H1 (cell line): ENCODE data around the gene FYB2. TPM values are rescaled to one million over a fixed set of nuclear protein-coding genes. Genes with fewer than 3 reads are reported as not detected.

ENCODE experiments used
- CTCF ChIA-PET: fragments of 300-600 bp; sonication (Branson Sonifier 250); formaldehyde crosslinking; loops from one replicate; lab custom pipeline; 2021; ENCODE audit not compliant: partially characterized antibody; lab: Charles Lee
- POLR2A ChIA-PET: fragments of 300-600 bp; sonication (Branson Sonifier 250); formaldehyde crosslinking; loops from one replicate; lab custom pipeline; 2021; ENCODE audit warnings: inconsistent platforms; ENCODE audit not compliant: partially characterized antibody; lab: Charles Lee
- DNase-seq, 2 experiments: peaks; one replicate each; pipeline versions ENCODE4 v3.0.0 to v3.0.0-alpha.2; 2010 to 2022; ENCODE audit warnings: low spot score in 2 of 2, low read depth in 1 of 2, mixed read lengths in 1 of 2
- FAIRE-seq: peaks from 2 replicates; lab custom pipeline; 2011; peaks lifted over from hg19 to GRCh38; lab: Jason Lieb, UNC
- H2AFZ ChIP-seq: 2 replicates; pipeline ENCODE4 v1.8.1; 2012; ENCODE audit warnings: low read length, inconsistent platforms
- H2AK5ac ChIP-seq: 2 replicates; pipeline ENCODE4 v1.6.1; 2013; ENCODE audit warnings: low read depth, low read length
- H2BK120ac ChIP-seq: replicated peaks from 2 replicates; pipeline ENCODE3; 2013; ENCODE audit warnings: low read depth, low read length, inconsistent platforms
- H2BK12ac ChIP-seq: 2 replicates; pipeline ENCODE4 v1.6.1; 2013; ENCODE audit warnings: low read depth, low read length
- H2BK15ac ChIP-seq: 2 replicates; pipeline ENCODE4 v1.6.1; 2013; ENCODE audit warnings: low read length
- H2BK20ac ChIP-seq: 2 replicates; pipeline ENCODE4 v1.6.1; 2013; ENCODE audit warnings: low read length
- H2BK5ac ChIP-seq: 2 replicates; pipeline ENCODE4 v1.6.1; 2013; ENCODE audit warnings: low read depth, low read length
- H3K14ac ChIP-seq: 2 replicates; pipeline ENCODE4 v1.6.1; 2013; ENCODE audit warnings: inconsistent platforms; ENCODE audit not compliant: insufficient read length
- H3K18ac ChIP-seq: 2 replicates; pipeline ENCODE4 v1.6.1; 2013; ENCODE audit warnings: low read length; ENCODE audit errors: extremely low read depth
- H3K23ac ChIP-seq: 2 replicates; pipeline ENCODE4 v1.6.1; 2013; ENCODE audit warnings: inconsistent platforms; ENCODE audit not compliant: insufficient read length
- H3K23me2 ChIP-seq: 2 replicates; pipeline ENCODE4 v1.6.1; 2013; ENCODE audit warnings: low read depth, low read length
- H3K27ac ChIP-seq: 2 replicates; pipeline ENCODE4 v1.6.1; 2011; ENCODE audit warnings: low read depth, low read length, inconsistent platforms
- H3K27me3 ChIP-seq, 4 experiments: replicated peaks in 1 of 4; 1 replicate in 1 of 4; 2 replicates in 3 of 4; pipeline versions ENCODE4 v1.6.1 to v1.8.1; 2011 to 2013; ENCODE audit warnings: low read length in 3 of 4, mild to moderate bottlenecking in 3 of 4, inconsistent platforms in 2 of 4, mixed read lengths in 2 of 4, moderate library complexity in 1 of 4; ENCODE audit not compliant: control insufficient read depth in 3 of 4, insufficient read depth in 3 of 4; ENCODE audit errors: extremely low read depth in 1 of 4
- H3K36me3 ChIP-seq, 4 experiments: 2 replicates each; pipeline versions ENCODE4 v1.6.1 to v1.8.1; 2011 to 2013; ENCODE audit warnings: mild to moderate bottlenecking in 4 of 4, low read length in 3 of 4, moderate library complexity in 2 of 4, control low read depth in 1 of 4, inconsistent platforms in 1 of 4; ENCODE audit not compliant: insufficient read depth in 4 of 4, control insufficient read depth in 2 of 4
- H3K4ac ChIP-seq: replicated peaks from 2 replicates; pipeline ENCODE3; 2013; ENCODE audit warnings: low read length, low read depth, mixed read lengths, inconsistent platforms; ENCODE audit not compliant: insufficient read length
- H3K4me1 ChIP-seq, 4 experiments: replicated peaks in 1 of 4; 1 replicate in 1 of 4; 2 replicates in 3 of 4; pipeline versions ENCODE4 v1.6.1 to v1.8.1; 2011 to 2013; ENCODE audit warnings: low read length in 3 of 4, inconsistent platforms in 2 of 4, mixed read lengths in 1 of 4; ENCODE audit not compliant: insufficient read depth in 4 of 4, control insufficient read depth in 3 of 4
- H3K4me2 ChIP-seq, 2 experiments: 2 replicates each; pipeline versions ENCODE4 v1.6.1 to v1.8.1; 2011 to 2013; ENCODE audit warnings: low read depth in 2 of 2, low read length in 2 of 2, control low read depth in 1 of 2, inconsistent platforms in 1 of 2, mild to moderate bottlenecking in 1 of 2; ENCODE audit not compliant: insufficient read depth in 1 of 2
- H3K4me3 ChIP-seq, 4 experiments: fragments of 200-600, 300-600 bp in 1 of 4; sonication (generic), shearing (Covaris generic), sonication (Bioruptor Twin) in 1 of 4; 2 replicates each; pipeline versions ENCODE4 v1.5.1 to v1.8.1; 2011 to 2016; ENCODE audit warnings: low read length in 4 of 4, low read depth in 3 of 4, control low read depth in 2 of 4, inconsistent platforms in 2 of 4, mild to moderate bottlenecking in 2 of 4, mixed read lengths in 1 of 4, moderate library complexity in 1 of 4; ENCODE audit not compliant: insufficient read depth in 2 of 4; ENCODE audit errors: extremely low read depth in 1 of 4
- H3K56ac ChIP-seq: replicated peaks from 2 replicates; pipeline ENCODE3; 2013; ENCODE audit warnings: low read depth, mild to moderate bottlenecking, mixed read lengths, low read length, inconsistent platforms; ENCODE audit not compliant: insufficient read length
- H3K79me1 ChIP-seq: 2 replicates; pipeline ENCODE4 v1.6.1; 2013; ENCODE audit warnings: low read depth, low read length, control low read depth
- H3K79me2 ChIP-seq, 2 experiments: 2 replicates each; pipeline versions ENCODE4 v1.6.1 to v1.8.1; 2012 to 2013; ENCODE audit warnings: low read length in 2 of 2, mild to moderate bottlenecking in 2 of 2, inconsistent platforms in 1 of 2; ENCODE audit not compliant: insufficient read depth in 2 of 2, control insufficient read depth in 1 of 2
- H3K9ac ChIP-seq, 4 experiments: replicated peaks in 1 of 4; 1 replicate in 1 of 4; 2 replicates in 3 of 4; pipeline versions ENCODE4 v1.6.1 to v1.8.1; 2011 to 2013; ENCODE audit warnings: low read depth in 3 of 4, low read length in 3 of 4, control low read depth in 2 of 4, mild to moderate bottlenecking in 2 of 4, moderate library complexity in 2 of 4, inconsistent platforms in 1 of 4; ENCODE audit errors: extremely low read depth in 1 of 4
- H3K9me3 ChIP-seq, 2 experiments: 2 replicates each; pipeline versions ENCODE4 v1.6.1 to v1.8.1; 2012 to 2013; ENCODE audit warnings: mild to moderate bottlenecking in 2 of 2, moderate library complexity in 2 of 2, control low read depth in 1 of 2, inconsistent platforms in 1 of 2, low read depth in 1 of 2, low read length in 1 of 2, mixed read lengths in 1 of 2; ENCODE audit not compliant: insufficient read depth in 2 of 2
- H4K20me1 ChIP-seq, 2 experiments: replicated peaks in 1 of 2; 2 replicates each; pipeline versions ENCODE3 to v1.8.1; 2011 to 2013; ENCODE audit warnings: inconsistent platforms in 2 of 2, low read length in 2 of 2, mild to moderate bottlenecking in 1 of 2; ENCODE audit not compliant: insufficient read depth in 2 of 2, control insufficient read depth in 1 of 2
- H4K5ac ChIP-seq: 2 replicates; pipeline ENCODE4 v1.6.1; 2013; ENCODE audit warnings: low read length, low read depth, mixed read lengths, inconsistent platforms; ENCODE audit not compliant: insufficient read length
- H4K8ac ChIP-seq: 2 replicates; pipeline ENCODE4 v1.8.0; 2013; ENCODE audit warnings: mild to moderate bottlenecking, moderate library complexity, low read length, inconsistent platforms; ENCODE audit not compliant: insufficient read depth; ENCODE audit errors: extremely low read depth
- H4K91ac ChIP-seq: replicated peaks from 2 replicates; pipeline ENCODE3; 2013; ENCODE audit warnings: low read length, mixed read lengths, inconsistent platforms; ENCODE audit not compliant: insufficient read length
- CEBPB ChIP-seq: IDR thresholded peaks from 2 replicates; pipeline ENCODE4 v1.6.1; 2012; ENCODE audit warnings: low read depth, low read length
- JUN ChIP-seq: IDR thresholded peaks from 2 replicates; pipeline ENCODE4 v1.6.1; 2011; ENCODE audit warnings: low read depth, mild to moderate bottlenecking, improper control_type of control experiment, low read length
- TBP ChIP-seq: IDR thresholded peaks from 2 replicates; pipeline ENCODE4 v1.6.1; 2011; ENCODE audit warnings: low read depth, low read length, improper control_type of control experiment
- WGBS, 2 experiments: shearing (Covaris generic) in 1 of 2; methylation state at CpG; one replicate each; pipeline versions ENCODE4 v1.1.6 to v1.1.7; 2013 to 2015; ENCODE audit warnings: low lambda C conversion rate in 2 of 2, mixed read lengths in 2 of 2, inconsistent platforms in 1 of 2, low coverage in 1 of 2, missing lambda C conversion rate in 1 of 2; ENCODE audit not compliant: insufficient replicate concordance in 2 of 2, insufficient coverage in 1 of 2, insufficient read length in 1 of 2; ENCODE audit errors: extremely low coverage in 1 of 2, missing lambda C conversion rate in 1 of 2; 5-methylcytosine and 5-hydroxymethylcytosine counted together
- polyA plus RNA-seq, 7 experiments: library from polyadenylated mRNA; depleted of rRNA in 3 of 7; stranded (reverse) in 5 of 7; unstranded in 2 of 7; fragments of >200 nt in 5 of 7; fragments of 200-250 nt in 2 of 7; gene quantifications; 1 replicate in 5 of 7; 2 replicates in 1 of 7; 4 replicates in 1 of 7; pipeline versions ENCODE4 v1.2.1 to v1.2.3, GENCODE V29; 2011 to 2013; ENCODE audit warnings: missing spikeins in 2 of 7, mixed read lengths in 2 of 7
- total RNA-seq: library from RNA; stranded (reverse); fragmentation: NEBNext Ultra II Directional; extraction: Animal tissue kit (Norgen Biotek cat#: 25700); gene quantifications from 2 replicates; pipeline ENCODE4 v1.2.1, GENCODE V29; 2021

The FYB2 gene
- total and polyA plus RNA-seq, 2 of the 8 experiments (the other 6 are each of a cell fraction or from before 2014, with no cell fraction given), result 0.11 to 0.17 TPM

- H3K4me1 ChIP-seq, result peaks cover 0 to 3% (median under 1%) of the 10 kb centered on the region in 4 experiments; a peak in 2 of 7 replicates
- 76% methylated on average over 4 of the region's 4 CpGs; no CpG with 5 or more reads in 1 of the 2 experiments for WGBS, 2 experiments
- TF ChIP-seq JUN, result no peak
- TF ChIP-seq CEBPB, result no peak
- no peak for TF ChIP-seq TBP
These were observed 6.2 kb upstream of the FYB2 start for GRCh38 chr1:56825436-56825835.

More at GRCh38 chr1:56825436-56825835, 6.2 kb upstream of the FYB2 start:
- Histone ChIP-seq H3K14ac (no peak overlapping the region), H3K4me3 (no peak overlapping the region), H4K5ac (no peak overlapping the region), H2AFZ (no peak overlapping the region), H2BK120ac (no peak overlapping the region), H3K18ac (no peak overlapping the region), H3K9me3 (no peaks in the 10 kb centered on the region), H4K91ac (no peak overlapping the region), H4K8ac (no peak overlapping the region), H3K9ac (no peak overlapping the region), H4K20me1 (no peaks in the 10 kb centered on the region), H3K56ac (no peak overlapping the region), H2AK5ac (no peak overlapping the region), H3K27me3 (peaks cover 0 to 2% (median 0%) of the 10 kb centered on the region in 4 experiments; a peak in 1 of 7 replicates), H3K4ac (no peak overlapping the region), H3K23ac (no peak overlapping the region), H3K23me2 (no peaks in the 10 kb centered on the region), H3K79me1 (no peaks in the 10 kb centered on the region), H2BK5ac (no peak overlapping the region), H2BK20ac (no peak overlapping the region), H3K27ac (no peak overlapping the region), H2BK15ac (no peak overlapping the region), H3K79me2 (no peaks in the 10 kb centered on the region), H3K4me2 (no peak overlapping the region), H2BK12ac (no peak overlapping the region), H3K36me3 (no peaks in the 10 kb centered on the region)
- FAIRE-seq (no peak), DNase-seq (no peak)
- POLR2A ChIA-PET, result no interaction called here
- CTCF ChIA-PET, result interaction anchor here (1.6 to 3.4 kb wide), 3 partner anchors 15 to 143 kb away, joined by 6 to 10 read pairs (median 8); no protein-coding TSS in a partner anchor
